Gastroesophageal sphincter (tissue), 4 donors: ENCODE results near the gene SGMS1. TPM values are rescaled to one million over a fixed set of nuclear protein-coding genes. Genes with fewer than 3 reads are reported as not detected.

ENCODE experiments used
- ATAC-seq: fragments of 150-250 bp; one replicate; pipeline ENCODE4 v1.9.1; 2016; ENCODE audit warnings: mild to moderate bottlenecking, moderate library complexity
- H3K27ac ChIP-seq, 4 donors: fragments of 200-600 bp; sonication (generic) in 3 of 4; 1 replicate in 3 of 4; 2 replicates in 1 of 4; pipeline ENCODE4 v1.5.1; 2016 to 2019
- H3K27me3 ChIP-seq: fragments of 200-600 bp; sonication (generic); one replicate; pipeline ENCODE4 v1.5.1; 2019
- H3K36me3 ChIP-seq, 2 donors: fragments of 200-600 bp; sonication (generic); one replicate each; pipeline ENCODE4 v1.5.1; 2019; ENCODE audit warnings: control low read depth in 1 of 2
- H3K4me1 ChIP-seq, 3 donors: fragments of 200-600 bp; sonication (generic); 1 replicate in 2 of 3; 2 replicates in 1 of 3; pipeline ENCODE4 v1.5.1; 2016 to 2019; ENCODE audit warnings: control low read depth in 2 of 3
- H3K4me3 ChIP-seq, 2 donors: fragments of 200-600 bp; sonication (generic); one replicate each; pipeline ENCODE4 v1.5.1; 2019; ENCODE audit warnings: mild to moderate bottlenecking in 1 of 2, moderate library complexity in 1 of 2
- H3K9me3 ChIP-seq, 3 donors: fragments of 200-600 bp; sonication (generic); one replicate each; pipeline ENCODE4 v1.5.1; 2017 to 2019; ENCODE audit warnings: control low read depth in 2 of 3
- EP300 ChIP-seq: sonication (generic); formaldehyde crosslinking; IDR thresholded peaks from one replicate; pipeline ENCODE4 v1.6.1; 2017; ENCODE audit warnings: antibody characterized with exemption, mild to moderate bottlenecking
- POLR2A ChIP-seq, 2 donors: fragments of 450-650 bp; IDR thresholded peaks; one replicate each; pipeline ENCODE4 v1.6.1; 2017; ENCODE audit warnings: antibody characterized with exemption in 2 of 2, mild to moderate bottlenecking in 2 of 2, moderate library complexity in 1 of 2
- POLR2AphosphoS5 ChIP-seq: sonication (generic); formaldehyde crosslinking; IDR thresholded peaks from one replicate; pipeline ENCODE4 v1.6.1; 2017; ENCODE audit warnings: antibody characterized with exemption
- WGBS, 2 donors: methylation state at CpG; one replicate each; pipeline ENCODE4 v1.1.5; 2018; ENCODE audit warnings: low coverage in 1 of 2; 5-methylcytosine and 5-hydroxymethylcytosine counted together
- total RNA-seq, 4 donors: library from RNA; depleted of rRNA; stranded (reverse); fragments of >200 nt; gene quantifications; one replicate each; pipeline ENCODE4 v1.1.0, GENCODE V29; 2016
- TF ChIP-seq, protein P1 (sequence below), 4 experiments: fragments of 200-600 bp in 2 of 4; fragments of 450-650 bp in 2 of 4; sonication (generic) in 1 of 4; IDR thresholded peaks; one replicate each; pipeline ENCODE4 v1.5.1; 2017 to 2019; ENCODE audit warnings: antibody characterized with exemption in 4 of 4, mild to moderate bottlenecking in 2 of 4, moderate library complexity in 2 of 4

SGMS1 gene
- total RNA-seq, 4 donors from 2014 or later, result 57.7 to 116 (median 66.1) TPM

DNA sequence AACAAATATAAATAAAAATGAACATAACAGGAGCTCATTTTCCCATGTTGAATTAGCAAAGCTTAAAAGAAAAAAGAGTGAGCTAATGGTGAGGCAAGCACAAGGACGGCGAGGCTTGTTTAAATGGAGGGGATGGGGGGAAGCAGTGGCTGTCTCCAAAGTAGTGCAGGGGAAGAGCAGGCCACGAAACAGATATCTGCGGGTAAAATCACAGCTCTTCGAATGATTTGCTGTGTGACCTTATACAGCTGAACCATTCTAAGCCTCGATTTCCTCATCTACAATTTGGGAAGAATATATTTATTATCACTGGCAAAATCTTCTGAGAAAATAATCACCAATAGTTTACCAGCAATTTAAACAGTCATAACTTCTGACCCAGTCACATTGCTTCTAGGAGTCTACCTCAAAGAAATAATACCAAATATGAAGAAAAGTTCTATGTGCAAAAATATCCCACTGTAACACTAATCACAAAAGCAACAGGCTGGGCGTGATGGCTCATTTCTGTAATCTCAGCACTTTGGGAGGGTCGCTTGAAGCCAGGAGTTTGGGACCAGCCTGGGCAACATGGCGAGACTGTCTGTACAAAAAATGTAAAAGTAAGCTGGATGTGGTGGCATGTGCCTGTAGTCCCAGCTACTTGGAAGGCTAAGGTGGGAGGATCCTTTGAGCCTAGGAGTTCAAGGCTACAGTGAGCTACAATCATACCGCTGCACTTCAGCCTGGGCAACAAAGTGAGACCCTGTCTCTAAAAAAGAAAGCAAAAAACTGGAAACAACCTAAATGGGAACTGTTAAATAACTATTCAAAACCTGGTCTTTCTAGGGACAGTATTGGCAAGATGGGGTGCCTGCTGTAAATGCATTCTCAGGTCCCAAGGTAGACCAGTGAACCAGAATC lies 309.3 kb downstream of the SGMS1 start:
- 83 to 92% methylated on average over 7 to 10 of the region's 10 CpGs for WGBS, 2 donors
- Histone ChIP-seq H3K4me1 (peaks cover 0 to 17% (median 3%) of the 10 kb centered on the region in 3 donors), H3K27me3 (no peaks in the 10 kb centered on the region), H3K27ac (no peak overlapping the region), H3K4me3 (no peak overlapping the region), H3K36me3 (peaks cover 0 to 30% of the 10 kb centered on the region in 2 donors), H3K9me3 (peaks cover 0 to 8% (median 0%) of the 10 kb centered on the region in 3 donors)
- no peak for ATAC-seq
- TF ChIP-seq EP300, result no peak
- TF ChIP-seq POLR2A (IDR thresholded peaks at IDR 0.05), result no peak
- TF ChIP-seq, protein P1, sequence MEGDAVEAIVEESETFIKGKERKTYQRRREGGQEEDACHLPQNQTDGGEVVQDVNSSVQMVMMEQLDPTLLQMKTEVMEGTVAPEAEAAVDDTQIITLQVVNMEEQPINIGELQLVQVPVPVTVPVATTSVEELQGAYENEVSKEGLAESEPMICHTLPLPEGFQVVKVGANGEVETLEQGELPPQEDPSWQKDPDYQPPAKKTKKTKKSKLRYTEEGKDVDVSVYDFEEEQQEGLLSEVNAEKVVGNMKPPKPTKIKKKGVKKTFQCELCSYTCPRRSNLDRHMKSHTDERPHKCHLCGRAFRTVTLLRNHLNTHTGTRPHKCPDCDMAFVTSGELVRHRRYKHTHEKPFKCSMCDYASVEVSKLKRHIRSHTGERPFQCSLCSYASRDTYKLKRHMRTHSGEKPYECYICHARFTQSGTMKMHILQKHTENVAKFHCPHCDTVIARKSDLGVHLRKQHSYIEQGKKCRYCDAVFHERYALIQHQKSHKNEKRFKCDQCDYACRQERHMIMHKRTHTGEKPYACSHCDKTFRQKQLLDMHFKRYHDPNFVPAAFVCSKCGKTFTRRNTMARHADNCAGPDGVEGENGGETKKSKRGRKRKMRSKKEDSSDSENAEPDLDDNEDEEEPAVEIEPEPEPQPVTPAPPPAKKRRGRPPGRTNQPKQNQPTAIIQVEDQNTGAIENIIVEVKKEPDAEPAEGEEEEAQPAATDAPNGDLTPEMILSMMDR (IDR thresholded peaks at IDR 0.05), result no peak
- TF ChIP-seq POLR2AphosphoS5, result no peak

- no peak overlapping the region for H3K4me3 ChIP-seq
- H3K27me3 ChIP-seq, result no peaks in the 10 kb centered on the region
- 81 to 83% methylated on average over 5 to 9 of the region's 10 CpGs for WGBS, 2 donors
- TF ChIP-seq POLR2AphosphoS5 (no peak), EP300 (no peak), POLR2A (IDR thresholded peaks at IDR 0.05) (no peak)
- TF ChIP-seq, protein P1 (IDR thresholded peaks at IDR 0.05), result no peak
- no peak for ATAC-seq
- H3K36me3 ChIP-seq, result peaks cover 0 to 47% of the 10 kb centered on the region in 2 donors
- H3K4me1 ChIP-seq, result peaks cover 0 to 17% (median 3%) of the 10 kb centered on the region in 3 donors
- no peak overlapping the region for H3K27ac ChIP-seq
- H3K9me3 ChIP-seq, result peaks cover 0 to 8% (median 0%) of the 10 kb centered on the region in 3 donors
These were observed 311.0 kb downstream of the SGMS1 start for GRCh38 chr10:50312464-50313437.

DNA sequence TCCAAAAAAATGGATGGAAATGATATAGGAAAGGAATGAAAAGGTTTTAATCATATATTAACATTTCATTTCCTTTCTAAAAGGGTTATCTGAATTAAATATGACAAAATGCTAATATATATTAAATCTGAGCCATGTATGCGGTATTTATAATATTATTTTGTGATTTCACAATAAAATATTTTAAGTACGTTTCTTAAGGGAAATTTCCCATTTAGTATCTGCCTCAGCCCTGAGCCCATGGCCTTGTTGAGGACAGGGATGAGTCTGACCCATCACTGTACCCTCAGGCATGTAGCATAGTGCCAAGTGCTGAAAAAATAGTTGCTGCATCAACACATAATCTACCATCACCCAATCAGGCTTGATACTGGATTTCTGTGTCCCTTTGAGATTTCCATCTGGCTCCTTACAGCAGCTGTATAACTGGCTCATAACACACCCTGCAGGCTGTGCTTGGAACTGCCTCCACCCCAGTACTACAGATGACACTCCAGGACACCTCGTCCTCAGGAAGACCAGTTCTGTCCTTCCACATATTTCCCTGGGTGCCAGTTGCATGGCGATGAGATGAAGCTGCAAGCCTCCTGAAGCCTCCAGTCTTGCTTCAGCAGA lies 313.1 kb downstream of the SGMS1 start:
- Histone ChIP-seq H3K27ac (no peak overlapping the region), H3K27me3 (no peaks in the 10 kb centered on the region), H3K36me3 (peaks cover 0 to 58% of the 10 kb centered on the region in 2 donors), H3K4me3 (no peak overlapping the region), H3K9me3 (peaks cover 0 to 8% (median 0%) of the 10 kb centered on the region in 3 donors), H3K4me1 (peaks cover 0 to 6% (median 0%) of the 10 kb centered on the region in 3 donors)
- 80 to 90% methylated on average over 3 to 4 of the region's 4 CpGs for WGBS, 2 donors
- ATAC-seq, result no peak
- TF ChIP-seq EP300, result no peak
- TF ChIP-seq, protein P1 (IDR thresholded peaks at IDR 0.05), result peak in 2 of 4 experiments; percentile 12 to 13

- H3K36me3 ChIP-seq, result peaks cover 0 to 58% of the 10 kb centered on the region in 2 donors
- no peaks in the 10 kb centered on the region for H3K27me3 ChIP-seq
- TF ChIP-seq, protein P1 (IDR thresholded peaks at IDR 0.05), result no peak
- TF ChIP-seq EP300 (no peak), POLR2AphosphoS5 (no peak), POLR2A (IDR thresholded peaks at IDR 0.05) (no peak)
- no peak overlapping the region for H3K4me3 ChIP-seq
- ATAC-seq, result no peak
- WGBS, 2 donors, result 83 to 100% methylated on average over 2 to 3 of the region's 4 CpGs
- H3K27ac ChIP-seq, result no peak overlapping the region
- no peaks in the 10 kb centered on the region for H3K4me1 ChIP-seq
- H3K9me3 ChIP-seq, result peaks cover 0 to 8% (median 0%) of the 10 kb centered on the region in 3 donors
These were observed 314.4 kb downstream of the SGMS1 start for GRCh38 chr10:50309342-50309741.
